ENCODE measurements around the gene ELMO2.

DNA sequence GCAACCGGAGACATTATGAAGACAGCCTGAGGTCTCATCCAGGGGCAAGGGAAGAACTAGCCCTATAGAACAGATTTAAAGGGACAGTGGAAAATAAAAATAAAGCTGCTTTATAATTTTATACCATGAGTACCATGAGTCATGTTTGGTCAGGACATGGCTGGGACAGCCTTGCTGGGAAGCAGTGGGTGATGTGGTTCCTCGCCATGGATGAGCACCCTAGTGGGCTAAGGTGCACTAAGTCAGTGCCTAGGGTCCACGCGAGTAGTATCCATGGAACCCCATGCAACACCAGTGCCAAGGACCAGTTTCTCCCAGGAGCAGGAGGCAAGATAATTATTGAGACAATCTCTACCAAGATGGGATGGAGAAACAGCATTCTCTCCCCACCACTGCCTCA lies 33.4 kb upstream of the ELMO2 start:
- TF ChIP-seq POLR2A (IDR thresholded peaks at IDR 0.05), result no peak
- TF ChIP-seq, protein P1, sequence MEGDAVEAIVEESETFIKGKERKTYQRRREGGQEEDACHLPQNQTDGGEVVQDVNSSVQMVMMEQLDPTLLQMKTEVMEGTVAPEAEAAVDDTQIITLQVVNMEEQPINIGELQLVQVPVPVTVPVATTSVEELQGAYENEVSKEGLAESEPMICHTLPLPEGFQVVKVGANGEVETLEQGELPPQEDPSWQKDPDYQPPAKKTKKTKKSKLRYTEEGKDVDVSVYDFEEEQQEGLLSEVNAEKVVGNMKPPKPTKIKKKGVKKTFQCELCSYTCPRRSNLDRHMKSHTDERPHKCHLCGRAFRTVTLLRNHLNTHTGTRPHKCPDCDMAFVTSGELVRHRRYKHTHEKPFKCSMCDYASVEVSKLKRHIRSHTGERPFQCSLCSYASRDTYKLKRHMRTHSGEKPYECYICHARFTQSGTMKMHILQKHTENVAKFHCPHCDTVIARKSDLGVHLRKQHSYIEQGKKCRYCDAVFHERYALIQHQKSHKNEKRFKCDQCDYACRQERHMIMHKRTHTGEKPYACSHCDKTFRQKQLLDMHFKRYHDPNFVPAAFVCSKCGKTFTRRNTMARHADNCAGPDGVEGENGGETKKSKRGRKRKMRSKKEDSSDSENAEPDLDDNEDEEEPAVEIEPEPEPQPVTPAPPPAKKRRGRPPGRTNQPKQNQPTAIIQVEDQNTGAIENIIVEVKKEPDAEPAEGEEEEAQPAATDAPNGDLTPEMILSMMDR (IDR thresholded peaks at IDR 0.05), result no peak
